ENCODE measurements around the gene GRAMD1A.

The GRAMD1A gene

DNA sequence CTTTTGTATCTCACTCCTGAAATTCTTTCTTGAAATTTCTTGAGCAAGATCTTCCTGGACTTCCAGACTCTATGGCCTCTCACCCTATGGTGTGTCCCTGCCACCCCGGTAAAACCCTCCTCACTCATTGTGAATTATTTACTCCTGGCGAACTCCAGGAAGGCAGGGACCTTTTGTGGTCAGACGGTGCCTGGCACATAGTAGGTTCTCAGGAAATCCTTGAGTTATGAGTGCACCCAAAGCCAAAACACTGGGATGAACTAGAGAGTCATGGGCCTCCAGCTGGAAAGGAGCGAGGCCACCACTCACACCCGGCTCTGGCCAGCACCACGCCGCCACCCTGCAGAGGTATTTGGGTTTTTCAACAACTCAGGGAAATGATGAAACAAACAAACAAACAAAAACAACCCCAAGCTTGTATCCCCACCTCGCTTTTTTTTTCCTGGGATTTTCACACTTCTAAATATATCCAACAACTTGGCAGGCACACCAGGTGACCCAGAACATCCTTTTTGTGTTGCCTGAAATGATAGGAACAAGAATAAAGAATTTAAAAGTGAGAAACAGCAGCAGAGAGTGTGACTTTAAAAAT lies 52.6 kb downstream of the GRAMD1A start:
- no peak overlapping the region for H3K27ac ChIP-seq (ENCODE audit: poor library complexity, severe bottlenecking)

DNA sequence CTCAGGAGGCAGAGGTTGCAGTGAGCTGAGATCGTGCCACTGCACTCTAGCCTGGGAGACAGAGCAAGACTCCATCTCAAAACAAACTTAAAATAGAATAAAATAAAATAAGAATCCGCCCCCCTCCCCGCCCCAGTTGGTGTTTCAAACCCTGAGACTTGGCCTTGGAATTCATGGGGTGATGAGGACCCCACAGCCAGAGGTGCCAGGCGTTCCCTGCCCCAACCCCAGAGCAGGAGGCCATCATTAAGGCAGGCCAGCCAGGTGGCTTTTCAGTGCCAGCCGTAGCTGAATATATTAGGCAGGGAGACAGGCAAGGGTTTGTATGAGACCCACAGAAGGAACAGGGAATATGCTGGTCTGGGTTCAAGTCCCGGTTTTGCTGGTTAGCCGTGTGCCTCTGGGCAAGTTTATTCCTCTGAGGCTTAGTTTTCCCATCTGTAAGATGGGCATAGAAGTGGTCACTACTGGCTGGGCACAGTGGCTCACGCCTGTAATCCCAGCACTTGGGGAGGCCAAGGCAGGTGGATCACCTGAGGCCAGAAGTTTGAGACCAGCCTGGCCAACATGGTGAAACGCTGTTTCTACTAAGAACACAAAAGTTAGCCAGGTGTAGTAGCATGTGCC lies 53.7 kb downstream of the GRAMD1A start:
- no peaks in the 10 kb centered on the region for H3K9me3 ChIP-seq (ENCODE audit: severe bottlenecking)
- H3K4me1 ChIP-seq (ENCODE audit: insufficient read depth, poor library complexity, severe bottlenecking) = no peaks in the 10 kb centered on the region
- no peak for ATAC-seq (ENCODE audit: low read depth)
- TF ChIP-seq, protein P1, sequence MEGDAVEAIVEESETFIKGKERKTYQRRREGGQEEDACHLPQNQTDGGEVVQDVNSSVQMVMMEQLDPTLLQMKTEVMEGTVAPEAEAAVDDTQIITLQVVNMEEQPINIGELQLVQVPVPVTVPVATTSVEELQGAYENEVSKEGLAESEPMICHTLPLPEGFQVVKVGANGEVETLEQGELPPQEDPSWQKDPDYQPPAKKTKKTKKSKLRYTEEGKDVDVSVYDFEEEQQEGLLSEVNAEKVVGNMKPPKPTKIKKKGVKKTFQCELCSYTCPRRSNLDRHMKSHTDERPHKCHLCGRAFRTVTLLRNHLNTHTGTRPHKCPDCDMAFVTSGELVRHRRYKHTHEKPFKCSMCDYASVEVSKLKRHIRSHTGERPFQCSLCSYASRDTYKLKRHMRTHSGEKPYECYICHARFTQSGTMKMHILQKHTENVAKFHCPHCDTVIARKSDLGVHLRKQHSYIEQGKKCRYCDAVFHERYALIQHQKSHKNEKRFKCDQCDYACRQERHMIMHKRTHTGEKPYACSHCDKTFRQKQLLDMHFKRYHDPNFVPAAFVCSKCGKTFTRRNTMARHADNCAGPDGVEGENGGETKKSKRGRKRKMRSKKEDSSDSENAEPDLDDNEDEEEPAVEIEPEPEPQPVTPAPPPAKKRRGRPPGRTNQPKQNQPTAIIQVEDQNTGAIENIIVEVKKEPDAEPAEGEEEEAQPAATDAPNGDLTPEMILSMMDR (IDR thresholded peaks at IDR 0.05; ENCODE audit: poor library complexity, severe bottlenecking) = no peak
- H3K27ac ChIP-seq (ENCODE audit: poor library complexity, severe bottlenecking) = no peak overlapping the region
- H3K27me3 ChIP-seq (ENCODE audit: insufficient read depth, poor library complexity, severe bottlenecking) = no peaks in the 10 kb centered on the region
- no peak for DNase-seq (ENCODE audit: low spot score)
- H3K36me3 ChIP-seq (ENCODE audit: low read depth) = no peaks in the 10 kb centered on the region
- no peak overlapping the region for H3K4me3 ChIP-seq (ENCODE audit: severe bottlenecking)

More for the DNA sequence above, 52.6 kb downstream of the GRAMD1A start:
- Histone ChIP-seq H3K4me1 (ENCODE audit: insufficient read depth, poor library complexity, severe bottlenecking) (no peaks in the 10 kb centered on the region), H3K27me3 (ENCODE audit: insufficient read depth, poor library complexity, severe bottlenecking) (no peaks in the 10 kb centered on the region), H3K4me3 (ENCODE audit: severe bottlenecking) (no peak overlapping the region), H3K36me3 (ENCODE audit: low read depth) (no peaks in the 10 kb centered on the region), H3K9me3 (ENCODE audit: severe bottlenecking) (no peaks in the 10 kb centered on the region)
- ATAC-seq (ENCODE audit: low read depth) = no peak
- TF ChIP-seq, protein P1 (IDR thresholded peaks at IDR 0.05; ENCODE audit: poor library complexity, severe bottlenecking) = no peak
- no peak for DNase-seq (ENCODE audit: low spot score)

DNA sequence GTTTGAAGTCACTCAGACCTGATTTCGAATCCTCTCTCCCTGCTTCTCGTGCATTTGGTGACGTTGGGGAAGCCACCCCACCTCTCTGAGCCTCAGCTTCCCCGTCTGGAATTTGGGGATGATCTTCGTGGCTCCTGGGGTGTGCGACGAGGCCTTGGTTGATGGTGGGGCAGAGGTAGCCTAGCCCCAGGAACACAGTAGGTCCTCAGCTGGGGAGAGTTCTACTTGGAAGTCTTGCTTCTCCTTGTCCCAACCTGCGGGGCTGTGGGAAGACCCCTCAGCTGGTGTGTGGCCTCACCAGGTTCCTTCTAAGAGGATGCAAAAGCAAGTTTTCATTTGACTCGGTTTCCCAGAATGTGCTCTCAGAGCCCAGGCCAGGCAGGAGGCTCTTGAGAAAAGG lies 54.5 kb downstream of the GRAMD1A start:
- Histone ChIP-seq H3K9me3 (ENCODE audit: severe bottlenecking) (no peaks in the 10 kb centered on the region), H3K27me3 (ENCODE audit: insufficient read depth, poor library complexity, severe bottlenecking) (no peaks in the 10 kb centered on the region), H3K27ac (ENCODE audit: poor library complexity, severe bottlenecking) (no peak overlapping the region), H3K4me3 (ENCODE audit: severe bottlenecking) (no peak overlapping the region), H3K4me1 (ENCODE audit: insufficient read depth, poor library complexity, severe bottlenecking) (no peaks in the 10 kb centered on the region), H3K36me3 (ENCODE audit: low read depth) (no peaks in the 10 kb centered on the region)
- DNase-seq (ENCODE audit: low spot score) (no peak), ATAC-seq (ENCODE audit: low read depth) (no peak)
- TF ChIP-seq, protein P1 (IDR thresholded peaks at IDR 0.05; ENCODE audit: poor library complexity, severe bottlenecking) = no peak

DNA sequence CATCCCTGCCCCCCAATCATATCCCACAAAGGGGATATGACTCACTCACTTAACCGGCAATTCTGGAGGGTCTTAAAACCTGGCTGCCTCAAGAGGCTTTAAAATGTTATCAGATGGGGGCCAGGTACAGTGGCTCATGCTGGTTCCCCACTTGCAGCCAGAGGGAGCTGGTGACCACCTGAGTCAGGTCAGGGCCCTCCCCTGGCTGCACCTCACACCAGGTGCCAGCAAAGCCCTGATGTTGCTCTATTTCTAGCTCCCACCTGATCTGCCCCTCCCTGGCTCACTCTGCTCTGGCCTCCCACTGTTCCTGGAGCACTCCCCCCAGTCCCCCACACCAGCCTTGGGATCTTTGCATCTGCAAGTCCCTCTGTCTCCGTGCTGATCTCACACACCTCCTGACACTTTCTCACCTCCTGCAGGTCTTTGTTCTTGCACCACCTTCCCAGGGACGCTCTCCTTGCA lies 55.6 kb downstream of the GRAMD1A start:
- H3K4me3 ChIP-seq (ENCODE audit: severe bottlenecking) = no peak overlapping the region
- H3K27me3 ChIP-seq (ENCODE audit: insufficient read depth, poor library complexity, severe bottlenecking) = no peaks in the 10 kb centered on the region
- ATAC-seq (ENCODE audit: low read depth) = peak; percentile 93
- TF ChIP-seq, protein P1 (IDR thresholded peaks at IDR 0.05; ENCODE audit: poor library complexity, severe bottlenecking) = peak; percentile 62
- H3K27ac ChIP-seq (ENCODE audit: poor library complexity, severe bottlenecking) = no peak overlapping the region
- H3K4me1 ChIP-seq (ENCODE audit: insufficient read depth, poor library complexity, severe bottlenecking) = no peaks in the 10 kb centered on the region
- H3K36me3 ChIP-seq (ENCODE audit: low read depth) = no peaks in the 10 kb centered on the region
- H3K9me3 ChIP-seq (ENCODE audit: severe bottlenecking) = no peaks in the 10 kb centered on the region
- no peak for DNase-seq (ENCODE audit: low spot score)

DNA sequence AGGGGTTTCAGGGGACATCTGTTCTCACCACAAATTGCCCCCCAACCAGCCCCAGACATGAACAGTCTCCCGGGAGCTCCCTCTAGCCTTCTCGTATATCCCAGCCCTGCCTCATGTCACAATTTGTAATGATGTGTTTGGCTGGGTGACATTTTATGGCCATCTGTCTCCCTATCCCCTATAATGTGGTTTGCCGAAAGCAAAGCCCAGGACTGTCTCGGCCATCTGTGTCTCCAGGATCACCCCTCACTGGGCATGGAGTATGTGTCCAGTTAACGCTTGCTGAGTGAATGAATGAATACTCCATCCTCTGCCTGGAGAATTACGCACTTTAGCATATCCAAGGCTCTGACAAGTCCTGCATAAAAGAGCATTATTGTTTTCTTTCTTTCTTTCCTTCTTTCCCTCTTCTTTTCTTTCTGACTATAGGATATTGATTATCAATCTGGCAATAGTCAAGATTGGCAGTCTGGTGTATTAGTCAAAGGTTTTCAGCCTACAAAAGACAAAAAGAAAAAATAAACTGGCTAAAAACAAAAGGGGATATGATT lies 56.5 kb downstream of the GRAMD1A start:
- Histone ChIP-seq H3K4me1 (ENCODE audit: insufficient read depth, poor library complexity, severe bottlenecking) (no peaks in the 10 kb centered on the region), H3K36me3 (ENCODE audit: low read depth) (no peaks in the 10 kb centered on the region), H3K27ac (ENCODE audit: poor library complexity, severe bottlenecking) (no peak overlapping the region), H3K27me3 (ENCODE audit: insufficient read depth, poor library complexity, severe bottlenecking) (no peaks in the 10 kb centered on the region), H3K9me3 (ENCODE audit: severe bottlenecking) (no peaks in the 10 kb centered on the region), H3K4me3 (ENCODE audit: severe bottlenecking) (no peak overlapping the region)
- DNase-seq (ENCODE audit: low spot score) (no peak), ATAC-seq (ENCODE audit: low read depth) (no peak)
- TF ChIP-seq, protein P1 (IDR thresholded peaks at IDR 0.05; ENCODE audit: poor library complexity, severe bottlenecking) = no peak

Measured in RWPE2 (cell line).